H1 (cell line): Measurements from ENCODE around the gene USE1. TPM values are rescaled to one million over a fixed set of nuclear protein-coding genes. Genes with fewer than 3 reads are reported as not detected.

Experiments used
- CTCF ChIA-PET: fragments of 300-600 bp; sonication (Branson Sonifier 250); formaldehyde crosslinking; loops from one replicate; lab custom pipeline; 2021; ENCODE audit not compliant: partially characterized antibody; lab: Charles Lee
- POLR2A ChIA-PET: fragments of 300-600 bp; sonication (Branson Sonifier 250); formaldehyde crosslinking; loops from one replicate; lab custom pipeline; 2021; ENCODE audit warnings: inconsistent platforms; ENCODE audit not compliant: partially characterized antibody; lab: Charles Lee
- DNase-seq, 2 experiments: peaks; one replicate each; pipeline versions ENCODE4 v3.0.0 to v3.0.0-alpha.2; 2010 to 2022; ENCODE audit warnings: low spot score in 2 of 2, low read depth in 1 of 2, mixed read lengths in 1 of 2
- FAIRE-seq: peaks from 2 replicates; lab custom pipeline; 2011; peaks lifted over from hg19 to GRCh38; lab: Jason Lieb, UNC
- H2AFZ ChIP-seq: 2 replicates; pipeline ENCODE4 v1.8.1; 2012; ENCODE audit warnings: low read length, inconsistent platforms
- H2AK5ac ChIP-seq: 2 replicates; pipeline ENCODE4 v1.6.1; 2013; ENCODE audit warnings: low read depth, low read length
- H2BK120ac ChIP-seq: replicated peaks from 2 replicates; pipeline ENCODE3; 2013; ENCODE audit warnings: low read depth, low read length, inconsistent platforms
- H2BK12ac ChIP-seq: 2 replicates; pipeline ENCODE4 v1.6.1; 2013; ENCODE audit warnings: low read depth, low read length
- H2BK15ac ChIP-seq: 2 replicates; pipeline ENCODE4 v1.6.1; 2013; ENCODE audit warnings: low read length
- H2BK20ac ChIP-seq: 2 replicates; pipeline ENCODE4 v1.6.1; 2013; ENCODE audit warnings: low read length
- H2BK5ac ChIP-seq: 2 replicates; pipeline ENCODE4 v1.6.1; 2013; ENCODE audit warnings: low read depth, low read length
- H3K14ac ChIP-seq: 2 replicates; pipeline ENCODE4 v1.6.1; 2013; ENCODE audit warnings: inconsistent platforms; ENCODE audit not compliant: insufficient read length
- H3K18ac ChIP-seq: 2 replicates; pipeline ENCODE4 v1.6.1; 2013; ENCODE audit warnings: low read length; ENCODE audit errors: extremely low read depth
- H3K23ac ChIP-seq: 2 replicates; pipeline ENCODE4 v1.6.1; 2013; ENCODE audit warnings: inconsistent platforms; ENCODE audit not compliant: insufficient read length
- H3K23me2 ChIP-seq: 2 replicates; pipeline ENCODE4 v1.6.1; 2013; ENCODE audit warnings: low read depth, low read length
- H3K27ac ChIP-seq: 2 replicates; pipeline ENCODE4 v1.6.1; 2011; ENCODE audit warnings: low read depth, low read length, inconsistent platforms
- H3K27me3 ChIP-seq, 4 experiments: replicated peaks in 1 of 4; 1 replicate in 1 of 4; 2 replicates in 3 of 4; pipeline versions ENCODE4 v1.6.1 to v1.8.1; 2011 to 2013; ENCODE audit warnings: low read length in 3 of 4, mild to moderate bottlenecking in 3 of 4, inconsistent platforms in 2 of 4, mixed read lengths in 2 of 4, moderate library complexity in 1 of 4; ENCODE audit not compliant: control insufficient read depth in 3 of 4, insufficient read depth in 3 of 4; ENCODE audit errors: extremely low read depth in 1 of 4
- H3K36me3 ChIP-seq, 4 experiments: 2 replicates each; pipeline versions ENCODE4 v1.6.1 to v1.8.1; 2011 to 2013; ENCODE audit warnings: mild to moderate bottlenecking in 4 of 4, low read length in 3 of 4, moderate library complexity in 2 of 4, control low read depth in 1 of 4, inconsistent platforms in 1 of 4; ENCODE audit not compliant: insufficient read depth in 4 of 4, control insufficient read depth in 2 of 4
- H3K4ac ChIP-seq: replicated peaks from 2 replicates; pipeline ENCODE3; 2013; ENCODE audit warnings: low read length, low read depth, mixed read lengths, inconsistent platforms; ENCODE audit not compliant: insufficient read length
- H3K4me1 ChIP-seq, 4 experiments: replicated peaks in 1 of 4; 1 replicate in 1 of 4; 2 replicates in 3 of 4; pipeline versions ENCODE4 v1.6.1 to v1.8.1; 2011 to 2013; ENCODE audit warnings: low read length in 3 of 4, inconsistent platforms in 2 of 4, mixed read lengths in 1 of 4; ENCODE audit not compliant: insufficient read depth in 4 of 4, control insufficient read depth in 3 of 4
- H3K4me2 ChIP-seq, 2 experiments: 2 replicates each; pipeline versions ENCODE4 v1.6.1 to v1.8.1; 2011 to 2013; ENCODE audit warnings: low read depth in 2 of 2, low read length in 2 of 2, control low read depth in 1 of 2, inconsistent platforms in 1 of 2, mild to moderate bottlenecking in 1 of 2; ENCODE audit not compliant: insufficient read depth in 1 of 2
- H3K4me3 ChIP-seq, 4 experiments: fragments of 200-600, 300-600 bp in 1 of 4; sonication (generic), shearing (Covaris generic), sonication (Bioruptor Twin) in 1 of 4; 2 replicates each; pipeline versions ENCODE4 v1.5.1 to v1.8.1; 2011 to 2016; ENCODE audit warnings: low read length in 4 of 4, low read depth in 3 of 4, control low read depth in 2 of 4, inconsistent platforms in 2 of 4, mild to moderate bottlenecking in 2 of 4, mixed read lengths in 1 of 4, moderate library complexity in 1 of 4; ENCODE audit not compliant: insufficient read depth in 2 of 4; ENCODE audit errors: extremely low read depth in 1 of 4
- H3K56ac ChIP-seq: replicated peaks from 2 replicates; pipeline ENCODE3; 2013; ENCODE audit warnings: low read depth, mild to moderate bottlenecking, mixed read lengths, low read length, inconsistent platforms; ENCODE audit not compliant: insufficient read length
- H3K79me1 ChIP-seq: 2 replicates; pipeline ENCODE4 v1.6.1; 2013; ENCODE audit warnings: low read depth, low read length, control low read depth
- H3K79me2 ChIP-seq, 2 experiments: 2 replicates each; pipeline versions ENCODE4 v1.6.1 to v1.8.1; 2012 to 2013; ENCODE audit warnings: low read length in 2 of 2, mild to moderate bottlenecking in 2 of 2, inconsistent platforms in 1 of 2; ENCODE audit not compliant: insufficient read depth in 2 of 2, control insufficient read depth in 1 of 2
- H3K9ac ChIP-seq, 4 experiments: replicated peaks in 1 of 4; 1 replicate in 1 of 4; 2 replicates in 3 of 4; pipeline versions ENCODE4 v1.6.1 to v1.8.1; 2011 to 2013; ENCODE audit warnings: low read depth in 3 of 4, low read length in 3 of 4, control low read depth in 2 of 4, mild to moderate bottlenecking in 2 of 4, moderate library complexity in 2 of 4, inconsistent platforms in 1 of 4; ENCODE audit errors: extremely low read depth in 1 of 4
- H3K9me3 ChIP-seq, 2 experiments: 2 replicates each; pipeline versions ENCODE4 v1.6.1 to v1.8.1; 2012 to 2013; ENCODE audit warnings: mild to moderate bottlenecking in 2 of 2, moderate library complexity in 2 of 2, control low read depth in 1 of 2, inconsistent platforms in 1 of 2, low read depth in 1 of 2, low read length in 1 of 2, mixed read lengths in 1 of 2; ENCODE audit not compliant: insufficient read depth in 2 of 2
- H4K20me1 ChIP-seq, 2 experiments: replicated peaks in 1 of 2; 2 replicates each; pipeline versions ENCODE3 to v1.8.1; 2011 to 2013; ENCODE audit warnings: inconsistent platforms in 2 of 2, low read length in 2 of 2, mild to moderate bottlenecking in 1 of 2; ENCODE audit not compliant: insufficient read depth in 2 of 2, control insufficient read depth in 1 of 2
- H4K5ac ChIP-seq: 2 replicates; pipeline ENCODE4 v1.6.1; 2013; ENCODE audit warnings: low read length, low read depth, mixed read lengths, inconsistent platforms; ENCODE audit not compliant: insufficient read length
- H4K8ac ChIP-seq: 2 replicates; pipeline ENCODE4 v1.8.0; 2013; ENCODE audit warnings: mild to moderate bottlenecking, moderate library complexity, low read length, inconsistent platforms; ENCODE audit not compliant: insufficient read depth; ENCODE audit errors: extremely low read depth
- H4K91ac ChIP-seq: replicated peaks from 2 replicates; pipeline ENCODE3; 2013; ENCODE audit warnings: low read length, mixed read lengths, inconsistent platforms; ENCODE audit not compliant: insufficient read length
- CEBPB ChIP-seq: IDR thresholded peaks from 2 replicates; pipeline ENCODE4 v1.6.1; 2012; ENCODE audit warnings: low read depth, low read length
- CHD2 ChIP-seq: IDR thresholded peaks from 2 replicates; pipeline ENCODE4 v1.6.1; 2012; ENCODE audit warnings: low read length, improper control_type of control experiment
- CTCF ChIP-seq, 3 experiments: IDR thresholded peaks; 1 replicate in 2 of 3; 2 replicates in 1 of 3; pipeline versions ENCODE4 v1.5.1 to v1.6.1; 2011; ENCODE audit warnings: low read length in 3 of 3, mild to moderate bottlenecking in 3 of 3, inconsistent platforms in 2 of 3, low read depth in 1 of 3, moderate library complexity in 1 of 3; ENCODE audit not compliant: insufficient read depth in 1 of 3; ENCODE audit errors: control extremely low read depth in 1 of 3
- EP300 ChIP-seq, 2 experiments: IDR thresholded peaks; 1 replicate in 1 of 2; 2 replicates in 1 of 2; pipeline ENCODE4 v1.6.1; 2011 to 2012; ENCODE audit warnings: low read depth in 2 of 2, low read length in 2 of 2, mild to moderate bottlenecking in 2 of 2, borderline replicate concordance in 1 of 2, inconsistent platforms in 1 of 2, moderate library complexity in 1 of 2
- JUN ChIP-seq: IDR thresholded peaks from 2 replicates; pipeline ENCODE4 v1.6.1; 2011; ENCODE audit warnings: low read depth, mild to moderate bottlenecking, improper control_type of control experiment, low read length
- POLR2AphosphoS5 ChIP-seq: IDR thresholded peaks from 2 replicates; pipeline ENCODE4 v1.6.1; 2011; ENCODE audit warnings: low read depth, low read length
- SIX5 ChIP-seq: IDR thresholded peaks from 2 replicates; pipeline ENCODE4 v1.6.1; 2011; ENCODE audit warnings: mild to moderate bottlenecking, low read depth, low read length
- SP2 ChIP-seq: IDR thresholded peaks from 2 replicates; pipeline ENCODE4 v1.6.1; 2012; ENCODE audit warnings: mild to moderate bottlenecking, low read length, inconsistent platforms
- SP4 ChIP-seq: IDR thresholded peaks from 2 replicates; pipeline ENCODE4 v1.6.1; 2012; ENCODE audit warnings: low read length, inconsistent platforms
- SRF ChIP-seq: IDR thresholded peaks from 2 replicates; pipeline ENCODE4 v1.6.1; 2011; ENCODE audit warnings: mild to moderate bottlenecking, low read depth, low read length, moderate library complexity
- SUZ12 ChIP-seq: fragments of 200-600 bp; sonication (generic); IDR thresholded peaks from 2 replicates; pipeline ENCODE4 v1.6.1; 2012; ENCODE audit warnings: mild to moderate bottlenecking, inconsistent platforms, low read length, moderate library complexity, mixed read lengths
- WGBS, 2 experiments: shearing (Covaris generic) in 1 of 2; methylation state at CpG; one replicate each; pipeline versions ENCODE4 v1.1.6 to v1.1.7; 2013 to 2015; ENCODE audit warnings: low lambda C conversion rate in 2 of 2, mixed read lengths in 2 of 2, inconsistent platforms in 1 of 2, low coverage in 1 of 2, missing lambda C conversion rate in 1 of 2; ENCODE audit not compliant: insufficient replicate concordance in 2 of 2, insufficient coverage in 1 of 2, insufficient read length in 1 of 2; ENCODE audit errors: extremely low coverage in 1 of 2, missing lambda C conversion rate in 1 of 2; 5-methylcytosine and 5-hydroxymethylcytosine counted together
- polyA plus RNA-seq, 7 experiments: library from polyadenylated mRNA; depleted of rRNA in 3 of 7; stranded (reverse) in 5 of 7; unstranded in 2 of 7; fragments of >200 nt in 5 of 7; fragments of 200-250 nt in 2 of 7; gene quantifications; 1 replicate in 5 of 7; 2 replicates in 1 of 7; 4 replicates in 1 of 7; pipeline versions ENCODE4 v1.2.1 to v1.2.3, GENCODE V29; 2011 to 2013; ENCODE audit warnings: missing spikeins in 2 of 7, mixed read lengths in 2 of 7
- total RNA-seq: library from RNA; stranded (reverse); fragmentation: NEBNext Ultra II Directional; extraction: Animal tissue kit (Norgen Biotek cat#: 25700); gene quantifications from 2 replicates; pipeline ENCODE4 v1.2.1, GENCODE V29; 2021

Gene USE1
- total and polyA plus RNA-seq, 2 of the 8 experiments (the other 6 are each of a cell fraction or from before 2014, with no cell fraction given) = 8.7 to 13.9 TPM

GRCh38 chr19:17266026-17266425 lies 50.9 kb downstream of the USE1 start:
- WGBS, 2 experiments = 92% methylated on average over 7 of the region's 7 CpGs; no CpG with 5 or more reads in 1 of the 2 experiments
- Histone ChIP-seq H2BK5ac (0 out of 2 replicates have a peak overlapping the region, but pooled peaks have one; percentile 18), H2BK15ac (no peak overlapping the region), H3K9me3 (no peaks in the 10 kb centered on the region), H3K36me3 (peaks cover 0 to 8% (median 2%) of the 10 kb centered on the region in 4 experiments; a peak in 3 of 8 replicates), H3K27me3 (no peaks in the 10 kb centered on the region), H3K18ac (no peak overlapping the region), H2BK12ac (no peak overlapping the region), H3K9ac (no peak overlapping the region), H3K79me1 (no peaks in the 10 kb centered on the region; the same call in 1 of the 2 replicates), H3K4me1 (peaks cover 0 to 8% (median 2%) of the 10 kb centered on the region in 4 experiments; a peak in 5 of 7 replicates), H3K79me2 (peaks cover 3 to 12% of the 10 kb centered on the region in 2 experiments; a peak in 3 of 4 replicates), H4K91ac (no peak overlapping the region), H3K4me3 (no peak overlapping the region), H3K4me2 (no peak overlapping the region), H3K4ac (no peak overlapping the region), H3K14ac (no peak overlapping the region), H3K27ac (no peak overlapping the region), H4K5ac (no peak overlapping the region), H2AK5ac (no peak overlapping the region), H2BK120ac (no peak overlapping the region), H3K23ac (no peak overlapping the region), H4K8ac (no peak overlapping the region), H2BK20ac (no peak overlapping the region), H3K23me2 (no peaks in the 10 kb centered on the region), H3K56ac (no peak overlapping the region), H4K20me1 (no peaks in the 10 kb centered on the region), H2AFZ (no peak overlapping the region)
- DNase-seq (no peak), FAIRE-seq (no peak)
- POLR2A ChIA-PET = interaction anchor here (1.2 to 12.8 kb wide), 7 partner anchors 13 to 51 kb away, joined by 3 to 113 read pairs (median 15); partner anchors contain the start of genes ANKLE1 and USE1
- CTCF ChIA-PET = interaction anchor here (1.1 to 3.3 kb wide), 6 partner anchors 16 to 199 kb away, joined by 3 to 28 read pairs (median 6); partner anchors contain the start of gene ANKLE1
- TF ChIP-seq JUN (no peak), SP2 (no peak), POLR2AphosphoS5 (no peak), CTCF (IDR thresholded peaks at IDR 0.05; ENCODE audit: control extremely low read depth in 1 of 3, insufficient read depth in 1 of 3, low read depth in 1 of 3, low read length in 3 of 3) (no peak), SRF (no peak), SUZ12 (no peak), EP300 (IDR thresholded peaks at IDR 0.05; ENCODE audit: borderline replicate concordance in 1 of 2, low read depth in 2 of 2, low read length in 2 of 2) (no peak), SP4 (no peak), SIX5 (no peak), CEBPB (no peak), CHD2 (no peak)
